ENCODE results near the gene DYRK2.
"Not testable (repeated sequence)": the region's sequence is repeated elsewhere in the genome, so short reads cannot be mapped to it uniquely, and the experiment has no call there.

DYRK2 gene

GRCh38 chr12:67671419-67671818, 22.9 kb downstream of the DYRK2 start:
- DNase-seq, result no peak

GRCh38 chr12:67671892-67672291, 23.3 kb downstream of the DYRK2 start:
- DNase-seq, result no peak

DNA sequence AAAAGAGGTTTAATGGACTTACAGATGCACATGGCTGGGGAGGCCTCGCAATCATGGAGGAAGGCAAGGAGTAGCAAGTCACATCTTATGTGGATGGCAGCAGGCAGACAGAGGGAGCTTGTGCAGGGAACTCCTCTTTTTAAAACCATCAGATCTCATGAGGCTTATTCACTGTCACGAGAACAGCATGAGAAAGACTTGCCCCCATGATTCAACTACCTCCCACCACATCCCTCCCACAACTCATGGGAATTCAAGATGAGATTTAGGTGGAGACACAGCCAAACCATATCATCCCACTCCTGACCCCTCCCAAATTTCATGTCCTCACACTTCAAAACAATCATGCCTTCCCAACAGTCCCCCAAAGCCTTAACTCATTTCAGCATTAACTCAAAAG, 24.0 kb downstream of the DYRK2 start:
- DNase-seq, result not testable (repeated sequence)

GRCh38 chr12:67673509-67673908, 25.0 kb downstream of the DYRK2 start:
- DNase-seq, result not testable (repeated sequence)

GRCh38 chr12:67674417-67674816, 25.9 kb downstream of the DYRK2 start:
- DNase-seq, result no peak

GRCh38 chr12:67676624-67677023, 28.1 kb downstream of the DYRK2 start:
- no peak for DNase-seq

DNA sequence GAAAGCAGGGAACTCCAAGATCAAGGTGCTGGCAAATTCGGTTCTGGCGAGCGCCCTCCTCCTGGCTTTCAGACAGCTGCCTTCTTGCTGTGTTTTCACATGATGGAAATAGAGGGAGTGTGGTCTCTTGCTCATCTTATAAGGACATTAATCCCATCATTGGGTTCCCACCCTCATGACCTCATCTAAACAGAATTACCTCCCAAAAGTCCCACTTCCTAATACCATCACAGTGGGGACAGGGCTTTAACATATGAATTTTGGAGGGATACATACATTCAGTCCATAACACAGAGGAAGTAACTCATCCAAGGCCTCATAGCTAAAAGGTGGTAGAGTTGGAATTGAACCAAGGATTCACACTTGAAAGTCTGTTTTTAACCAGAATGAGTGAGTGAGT, 28.6 kb downstream of the DYRK2 start:
- no peak for DNase-seq

DNA sequence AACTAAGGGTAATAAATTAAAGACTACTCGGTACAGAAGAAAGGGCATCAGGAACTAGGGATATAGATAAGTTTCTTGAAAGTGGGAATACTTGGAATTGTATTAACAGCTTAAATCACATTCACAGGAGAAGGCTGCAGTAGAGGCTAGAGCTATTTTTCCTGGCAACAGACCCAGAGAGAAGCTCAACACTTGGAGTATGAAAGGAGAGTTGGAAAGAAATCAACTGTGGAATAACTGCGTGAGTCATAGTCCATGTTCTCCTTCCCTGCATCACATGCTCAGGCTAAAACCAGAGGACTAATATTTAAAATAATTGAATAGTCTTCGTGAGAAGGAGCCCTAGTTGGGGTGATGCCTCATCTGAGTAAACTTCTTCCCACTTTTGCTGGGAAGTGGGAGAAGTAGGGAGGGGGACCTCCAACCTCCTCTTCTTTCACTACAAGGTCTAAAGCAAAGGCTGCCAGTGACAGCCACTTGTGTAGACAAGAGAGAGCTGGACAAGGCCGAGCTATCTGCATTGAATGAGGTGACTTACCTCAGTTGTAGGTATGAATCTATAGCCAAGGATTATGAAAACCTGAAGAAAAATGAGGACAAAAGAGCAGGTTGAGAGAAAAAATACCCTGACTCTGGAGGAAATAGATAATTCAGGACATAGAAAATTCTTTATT, 32.7 kb downstream of the DYRK2 start:
- DNase-seq, result no peak

- no peak for DNase-seq
These were observed 33.5 kb downstream of the DYRK2 start for GRCh38 chr12:67681941-67682620.

DNA sequence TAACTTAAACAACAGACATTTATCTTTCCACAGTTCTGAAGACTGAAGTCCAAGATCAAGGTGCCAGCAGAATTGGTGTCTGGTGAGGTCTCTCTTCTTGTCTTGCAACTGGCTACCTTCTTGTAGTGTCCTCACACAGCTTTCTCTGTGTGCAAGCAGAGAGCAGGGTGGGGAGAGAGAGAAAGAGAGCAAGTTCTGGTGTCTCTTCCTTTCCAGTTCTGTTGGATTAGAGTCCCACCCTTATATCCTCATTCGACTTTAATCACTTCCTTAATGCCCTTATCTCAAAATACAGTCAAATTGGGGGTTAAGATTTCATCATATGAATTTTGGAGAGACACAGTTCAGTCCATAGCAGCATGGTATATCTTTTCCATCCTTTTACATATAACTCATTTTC, 40.8 kb downstream of the DYRK2 start:
- DNase-seq, result no peak

- DNase-seq, result no peak
These were observed 42.1 kb downstream of the DYRK2 start for GRCh38 chr12:67690656-67691055.

- DNase-seq, result no peak
These were observed 42.7 kb downstream of the DYRK2 start for GRCh38 chr12:67691220-67691619.

DNA sequence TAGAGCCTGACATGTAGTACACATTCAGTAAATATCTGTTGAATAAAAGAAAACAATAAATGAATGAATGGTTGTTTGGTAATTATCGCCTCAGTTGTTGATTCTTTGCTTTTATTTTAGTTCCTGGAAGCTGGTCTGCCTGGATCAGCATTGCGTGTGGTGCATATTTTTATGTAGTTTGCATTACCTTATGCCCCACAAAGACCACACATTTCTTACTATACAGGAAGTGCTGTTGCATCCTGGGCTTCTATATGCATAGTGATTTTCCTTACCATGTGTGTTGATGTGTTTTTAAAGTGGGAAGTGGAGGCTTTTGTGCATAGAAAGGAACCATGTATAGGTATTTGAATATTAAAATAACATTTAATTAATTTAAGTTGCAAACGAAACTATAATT, 43.6 kb downstream of the DYRK2 start:
- no peak for DNase-seq

GRCh38 chr12:67692966-67693365, 44.4 kb downstream of the DYRK2 start:
- no peak for DNase-seq

DNA sequence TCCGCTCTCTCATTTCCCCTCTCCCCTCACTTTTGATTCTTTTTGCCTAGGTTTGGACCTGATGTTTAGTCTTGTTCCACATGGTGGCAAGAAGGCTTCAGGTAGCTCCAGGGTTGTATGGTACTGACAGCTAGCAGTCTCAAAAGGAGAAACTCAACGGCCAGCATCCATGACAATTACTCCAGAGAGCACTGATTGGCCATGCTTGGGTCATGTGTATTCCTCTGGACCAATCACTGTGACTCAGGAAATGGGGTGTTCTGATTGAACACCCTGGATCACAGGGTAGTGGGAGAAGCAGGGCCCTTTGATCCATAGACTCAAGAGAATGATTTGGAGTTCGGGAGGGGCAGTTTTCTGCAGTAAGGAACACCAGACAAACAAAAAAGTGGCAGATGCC, 45.3 kb downstream of the DYRK2 start:
- no peak for DNase-seq

DNA sequence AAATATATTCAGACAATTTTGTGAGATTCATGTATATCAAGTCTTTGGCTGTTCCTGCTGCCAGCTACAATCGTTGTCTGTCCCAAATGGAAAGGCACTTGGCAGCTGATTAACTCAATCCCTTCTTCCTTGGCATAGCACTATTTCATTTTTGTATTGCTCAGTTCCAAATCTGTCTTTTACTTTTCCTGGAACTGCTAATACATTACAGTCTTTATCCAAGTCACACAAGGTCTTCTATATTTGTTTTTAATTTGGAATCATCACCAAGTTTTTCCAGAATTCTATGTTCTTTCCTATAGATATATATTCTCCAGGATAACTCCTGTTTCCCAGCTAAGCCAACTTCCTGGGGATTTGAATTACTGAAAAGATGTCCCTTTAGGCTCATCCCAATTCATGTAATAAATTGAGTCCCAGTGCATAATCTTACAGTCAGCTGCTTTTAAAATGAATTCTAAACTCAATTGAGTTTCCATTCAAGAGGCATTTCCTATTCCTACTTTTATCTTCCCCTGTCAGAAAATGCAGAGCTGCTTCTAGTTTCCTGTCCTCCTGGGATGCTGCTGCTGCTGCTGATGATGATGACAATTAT, 45.9 kb downstream of the DYRK2 start:
- no peak for DNase-seq

GRCh38 chr12:67695974-67696373, 47.4 kb downstream of the DYRK2 start:
- no peak for DNase-seq

- DNase-seq, result peak in 1 of 2 donors; percentile 52
These were observed 48.9 kb downstream of the DYRK2 start for GRCh38 chr12:67697443-67697842.

DNA sequence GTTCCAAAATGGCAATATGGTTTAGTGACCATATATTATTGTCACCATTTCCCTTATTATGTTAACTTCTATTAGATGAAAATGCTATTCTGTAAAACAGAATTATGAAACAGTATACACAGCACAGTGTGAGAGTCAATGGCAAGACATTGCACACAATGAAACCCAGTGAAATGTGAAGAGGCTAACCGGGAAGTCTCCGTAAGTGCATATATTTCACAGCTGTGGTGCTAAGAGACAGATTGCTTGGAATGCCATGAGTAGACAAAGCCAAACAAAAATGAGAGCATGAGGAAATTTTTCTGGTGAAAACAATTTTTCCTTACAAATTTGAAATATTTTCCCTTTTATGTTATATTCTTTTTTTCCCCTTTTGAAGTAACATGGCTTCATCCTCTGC, 49.4 kb downstream of the DYRK2 start:
- DNase-seq, result no peak

- peak; percentile 28 to 51 for DNase-seq
These were observed 50.4 kb downstream of the DYRK2 start for GRCh38 chr12:67698672-67699581.

GRCh38 chr12:67701121-67701520, 52.6 kb downstream of the DYRK2 start:
- DNase-seq, result no peak

DNA sequence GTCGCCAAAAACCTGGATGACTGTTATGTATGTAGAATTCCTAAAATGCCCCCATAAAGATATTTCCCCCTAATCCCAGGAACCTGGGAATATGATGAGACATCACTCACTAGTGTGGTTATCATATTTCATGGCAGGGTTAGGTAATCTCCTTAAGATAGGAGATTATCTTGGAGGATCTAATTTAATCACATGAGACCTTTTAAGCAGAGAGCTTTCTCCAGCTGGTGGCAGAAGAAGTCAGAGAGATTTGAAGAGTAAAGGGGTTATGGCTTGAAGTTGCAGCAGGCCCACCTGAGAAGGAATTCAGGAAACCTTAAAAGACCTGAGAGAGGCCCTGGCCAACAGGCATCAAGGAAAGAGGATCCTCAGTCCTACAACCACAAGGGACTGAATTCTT, 53.6 kb downstream of the DYRK2 start:
- DNase-seq, result no peak

- no peak for DNase-seq
These were observed 55.5 kb downstream of the DYRK2 start for GRCh38 chr12:67704071-67704470.
